Lung microvascular endothelial cell (primary cell): ENCODE data around the gene MLC1. TPM values are rescaled to one million over a fixed set of nuclear protein-coding genes. Genes with fewer than 3 reads are reported as not detected.

ENCODE experiments used
- DNase-seq, 2 donors: peaks; one replicate each; pipeline versions ENCODE4 v3.0.0 to v3.0.0-alpha.2; 2010; ENCODE audit warnings: low read depth in 2 of 2
- total RNA-seq: library from RNA; depleted of rRNA; stranded (reverse); fragments of >200 nt; gene quantifications from 2 replicates; pipeline ENCODE4 v1.2.1, GENCODE V29; 2014

MLC1 gene
- total RNA-seq, result not detected in 2 replicates

- DNase-seq, result no peak
Observed at GRCh38 chr22:50085211-50085972, at the start of gene MLC1. Gene MLC1, minus strand, starts transcription at chr22:50085426. Its CDS starts 524 bp downstream, at chr22:50084902.

- DNase-seq, result no peak
Observed at GRCh38 chr22:50134481-50134880, 49.3 kb upstream of the MLC1 start.

DNA sequence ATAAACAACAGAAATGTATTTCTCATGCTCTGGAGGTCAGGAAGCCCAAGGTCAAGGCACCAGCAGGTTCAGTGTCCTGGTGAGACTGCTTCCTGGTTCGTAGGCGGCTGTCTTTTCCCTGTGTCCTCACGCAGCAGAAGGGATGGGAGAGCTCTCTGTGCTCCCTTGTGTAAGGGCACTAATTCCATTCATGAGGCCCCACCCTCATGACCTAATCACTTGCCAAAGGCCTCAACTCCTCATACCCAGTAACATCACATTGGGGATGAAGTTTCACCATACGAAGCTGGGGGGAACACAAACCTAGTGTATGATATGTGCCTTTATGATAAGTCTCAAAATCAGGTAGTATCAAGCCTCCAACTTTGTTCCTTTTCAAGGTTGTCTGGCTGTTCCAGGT is 46.7 kb upstream of the MLC1 start:
- DNase-seq, result no peak

DNA sequence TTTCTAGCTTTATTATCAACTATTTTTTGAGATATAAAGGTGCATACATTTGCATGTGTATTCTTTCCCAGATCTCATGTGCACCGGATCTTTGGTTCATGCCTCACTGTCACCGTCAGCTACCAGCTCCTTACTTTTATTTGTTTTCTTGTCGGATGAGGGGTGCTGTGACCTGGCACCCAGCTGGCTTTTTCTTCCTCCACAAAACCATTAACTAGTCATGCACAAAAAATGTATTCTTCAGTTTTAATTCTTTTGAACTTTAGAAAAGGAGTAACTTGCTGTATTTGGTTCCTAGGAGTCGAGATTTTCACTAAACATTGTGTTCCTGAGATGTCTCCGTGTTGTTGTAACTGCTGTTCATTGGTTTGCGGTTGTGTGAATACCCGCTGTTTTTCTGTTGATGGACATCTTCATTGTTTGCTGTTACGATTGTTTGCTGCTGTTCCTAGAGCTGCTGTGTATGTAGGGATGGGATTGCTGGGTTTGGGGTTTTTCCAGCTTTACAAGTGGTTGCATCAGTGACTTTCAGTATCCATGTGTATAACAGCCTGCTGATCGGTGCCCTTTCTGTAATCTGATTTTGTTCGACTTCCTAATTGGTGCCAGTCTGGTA is 44.0 kb upstream of the MLC1 start:
- DNase-seq, result no peak

GRCh38 chr22:50125029-50125428 is 39.8 kb upstream of the MLC1 start:
- DNase-seq, result no peak

DNA sequence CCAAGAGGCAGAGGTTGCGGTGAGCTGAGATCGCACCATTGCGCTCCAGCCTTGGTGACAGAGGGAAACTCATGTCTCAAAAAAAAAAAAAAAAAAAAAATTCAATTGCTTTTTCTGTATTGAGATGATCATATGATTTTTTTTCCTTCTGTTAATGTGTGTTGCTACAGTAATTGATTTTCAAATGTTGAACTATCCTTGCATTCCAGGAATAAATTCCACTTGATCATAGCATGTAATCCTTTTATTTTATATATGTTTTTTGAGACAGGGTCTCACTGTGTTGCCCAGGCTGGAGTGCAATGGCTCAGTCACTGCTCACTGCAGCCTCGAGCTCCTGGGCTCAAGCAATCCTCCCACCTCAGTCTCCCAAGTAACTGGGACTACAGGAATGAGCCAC is 37.9 kb upstream of the MLC1 start:
- DNase-seq, result no peak

GRCh38 chr22:50121202-50121740 is 36.0 kb upstream of the MLC1 start:
- peak in 1 of 2 donors; percentile 48 for DNase-seq

- DNase-seq, result peak; percentile 89 to 96
Observed at GRCh38 chr22:50119768-50120251, 34.6 kb upstream of the MLC1 start.

- no peak for DNase-seq
Observed at GRCh38 chr22:50119169-50119767, 34.0 kb upstream of the MLC1 start.

- DNase-seq, result peak; percentile 68 to 99
Observed at GRCh38 chr22:50118557-50119168, 33.4 kb upstream of the MLC1 start.

GRCh38 chr22:50118129-50118528 is 32.9 kb upstream of the MLC1 start:
- no peak for DNase-seq

- no peak for DNase-seq
Observed at GRCh38 chr22:50117168-50117762, 32.0 kb upstream of the MLC1 start.

- DNase-seq, result peak; percentile 85 to 95
Observed at GRCh38 chr22:50115693-50116092, 30.5 kb upstream of the MLC1 start.

- peak; percentile 83 to 84 for DNase-seq
Observed at GRCh38 chr22:50114221-50115021, 29.2 kb upstream of the MLC1 start.

- peak; percentile 66 to 96 for DNase-seq
Observed at GRCh38 chr22:50112151-50113118, 27.2 kb upstream of the MLC1 start.

DNA sequence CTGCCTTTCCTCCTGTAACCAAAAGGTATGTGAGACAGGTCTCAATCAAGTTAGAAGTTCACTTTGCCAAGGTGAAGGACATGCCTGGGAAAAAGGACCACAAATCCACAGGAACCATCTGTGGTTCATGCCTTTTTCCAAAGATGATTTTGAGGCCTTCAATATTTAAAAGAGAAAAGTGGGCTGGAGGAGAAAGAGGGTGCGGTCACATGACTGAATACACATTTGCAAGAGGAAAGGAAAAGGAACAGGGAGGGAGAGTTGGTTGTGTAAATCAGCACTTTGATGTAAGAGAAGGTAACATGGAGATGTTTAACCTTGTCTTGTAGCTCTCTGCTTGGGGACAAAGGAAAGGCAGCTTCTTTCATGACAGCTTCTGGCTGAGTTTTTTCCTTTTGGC is 25.8 kb upstream of the MLC1 start:
- DNase-seq, result no peak

DNA sequence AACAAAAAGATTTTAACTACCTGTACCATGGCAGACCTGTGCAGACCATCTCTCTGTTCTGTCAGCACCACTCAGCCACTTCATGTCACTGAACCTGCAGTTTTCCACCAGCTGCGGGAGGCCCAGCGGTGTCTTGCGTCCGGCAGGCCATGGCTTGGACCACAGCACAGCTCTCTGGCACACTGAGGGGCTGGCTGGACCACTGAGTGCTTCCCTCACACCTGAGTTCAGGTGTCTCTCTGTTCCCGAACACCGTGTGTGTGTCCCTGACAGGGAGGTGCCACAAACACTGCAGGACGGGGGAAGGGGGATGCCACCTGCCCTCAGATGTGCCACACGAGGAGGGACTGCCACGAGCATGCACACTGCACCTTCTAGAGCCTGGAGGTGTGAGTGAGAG is 22.3 kb upstream of the MLC1 start:
- no peak for DNase-seq

DNA sequence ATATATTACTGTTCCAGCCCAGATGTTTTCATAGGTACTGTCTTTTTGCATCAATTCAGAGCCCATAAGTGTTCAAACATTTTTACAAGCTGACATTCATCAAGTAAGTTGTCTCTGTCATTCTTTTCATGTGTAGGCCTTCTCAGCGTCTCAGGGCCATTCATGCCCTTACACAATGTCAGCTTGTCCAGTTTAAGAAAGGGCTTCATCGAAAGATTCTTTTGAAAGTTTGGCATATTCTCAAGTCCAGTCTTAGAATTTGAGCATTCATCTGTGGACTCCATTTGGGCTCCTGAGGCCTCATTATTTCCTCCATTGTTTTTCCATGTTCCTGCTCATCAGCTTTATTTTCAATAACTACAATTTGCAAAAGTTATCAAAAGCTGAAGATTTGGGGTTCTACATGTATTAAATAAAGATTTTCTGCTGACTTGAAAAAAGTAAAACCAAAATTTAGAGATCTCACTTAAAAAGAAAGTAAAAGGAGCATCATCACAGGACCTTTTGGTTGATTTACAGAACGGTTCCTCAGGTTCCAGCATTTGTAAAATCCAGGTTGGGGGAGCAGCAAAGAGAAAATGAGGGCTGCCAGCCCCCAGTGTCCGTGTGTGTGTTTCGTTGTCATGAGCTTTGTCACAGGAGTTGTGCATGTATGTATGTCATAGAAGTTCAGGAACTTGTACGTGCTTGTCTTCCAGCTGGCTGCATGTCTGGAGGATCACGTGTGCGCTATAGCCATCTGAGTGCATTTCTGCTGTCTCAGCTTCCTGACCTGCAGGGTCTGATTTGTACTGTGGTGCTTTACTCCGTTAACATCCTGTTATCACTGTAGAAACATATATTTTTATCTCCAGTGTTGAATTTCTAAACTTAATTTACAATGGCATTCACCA is 20.2 kb upstream of the MLC1 start:
- DNase-seq, result peak; percentile 69 to 70
